ENCODE results near the gene RXFP2.

RXFP2 gene, protein sequence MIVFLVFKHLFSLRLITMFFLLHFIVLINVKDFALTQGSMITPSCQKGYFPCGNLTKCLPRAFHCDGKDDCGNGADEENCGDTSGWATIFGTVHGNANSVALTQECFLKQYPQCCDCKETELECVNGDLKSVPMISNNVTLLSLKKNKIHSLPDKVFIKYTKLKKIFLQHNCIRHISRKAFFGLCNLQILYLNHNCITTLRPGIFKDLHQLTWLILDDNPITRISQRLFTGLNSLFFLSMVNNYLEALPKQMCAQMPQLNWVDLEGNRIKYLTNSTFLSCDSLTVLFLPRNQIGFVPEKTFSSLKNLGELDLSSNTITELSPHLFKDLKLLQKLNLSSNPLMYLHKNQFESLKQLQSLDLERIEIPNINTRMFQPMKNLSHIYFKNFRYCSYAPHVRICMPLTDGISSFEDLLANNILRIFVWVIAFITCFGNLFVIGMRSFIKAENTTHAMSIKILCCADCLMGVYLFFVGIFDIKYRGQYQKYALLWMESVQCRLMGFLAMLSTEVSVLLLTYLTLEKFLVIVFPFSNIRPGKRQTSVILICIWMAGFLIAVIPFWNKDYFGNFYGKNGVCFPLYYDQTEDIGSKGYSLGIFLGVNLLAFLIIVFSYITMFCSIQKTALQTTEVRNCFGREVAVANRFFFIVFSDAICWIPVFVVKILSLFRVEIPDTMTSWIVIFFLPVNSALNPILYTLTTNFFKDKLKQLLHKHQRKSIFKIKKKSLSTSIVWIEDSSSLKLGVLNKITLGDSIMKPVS

GRCh38 chr13:31739226-31739625 lies at the start of gene RXFP2:
Gene RXFP2 (plus strand): TSS chr13:31739526. CDS start chr13:31739613, 87 bp downstream.
- H3K27ac ChIP-seq (ENCODE audit: low read length), result no peak within 1 kb of the TSS
- no peaks in the 10 kb centered on the region for H3K4me1 ChIP-seq (ENCODE audit: control insufficient read depth, insufficient read depth, low read length)
- no peaks in the 10 kb centered on the region for H3K27me3 ChIP-seq (ENCODE audit: control insufficient read depth in 1 of 2, insufficient read depth in 2 of 2, low read length in 2 of 2)
- H3K9ac ChIP-seq (ENCODE audit: low read length in 2 of 2), result no peak within 1 kb of the TSS
- H3K9me3 ChIP-seq (ENCODE audit: control insufficient read depth in 2 of 2, low read length in 2 of 2), result no peaks in the 10 kb centered on the region
- H3K4me3 ChIP-seq (ENCODE audit: low read length in 2 of 2), result no peak within 1 kb of the TSS
- no peaks in the 10 kb centered on the region for H3K36me3 ChIP-seq (ENCODE audit: control insufficient read depth in 2 of 2, insufficient read depth in 2 of 2, low read length in 2 of 2)

DNA sequence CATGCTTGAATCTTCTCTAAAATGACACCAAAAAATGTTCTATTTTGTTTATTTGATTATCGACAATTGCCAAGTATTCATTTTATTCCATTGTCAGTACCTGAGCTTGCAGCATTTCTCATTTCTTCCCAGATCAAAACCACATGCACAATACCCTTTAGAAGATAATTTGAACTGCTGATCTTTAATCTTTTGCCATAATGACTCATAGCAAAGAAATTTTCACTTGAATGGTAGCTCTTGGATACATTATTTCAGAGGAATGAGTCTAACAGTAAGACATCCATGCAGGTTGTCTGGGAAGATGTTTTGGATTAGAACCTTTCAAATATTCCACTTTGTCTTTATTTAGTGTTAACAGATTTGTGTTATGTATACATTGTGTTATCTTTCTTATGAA lies 42.0 kb upstream of the RXFP2 start:
- Histone ChIP-seq H3K4me1 (ENCODE audit: control insufficient read depth, insufficient read depth, low read length) (no peaks in the 10 kb centered on the region), H3K9me3 (ENCODE audit: control insufficient read depth in 2 of 2, low read length in 2 of 2) (peaks cover 0 to 3% of the 10 kb centered on the region in 2 donors), H3K4me3 (ENCODE audit: low read length in 2 of 2) (no peak overlapping the region), H3K9ac (ENCODE audit: low read length in 2 of 2) (no peak overlapping the region), H3K27me3 (ENCODE audit: control insufficient read depth in 1 of 2, insufficient read depth in 2 of 2, low read length in 2 of 2) (no peaks in the 10 kb centered on the region), H3K27ac (ENCODE audit: low read length) (no peak overlapping the region), H3K36me3 (ENCODE audit: control insufficient read depth in 2 of 2, insufficient read depth in 2 of 2, low read length in 2 of 2) (no peaks in the 10 kb centered on the region)

GRCh38 chr13:31699650-31700049 lies 39.7 kb upstream of the RXFP2 start:
- Histone ChIP-seq H3K36me3 (ENCODE audit: control insufficient read depth in 2 of 2, insufficient read depth in 2 of 2, low read length in 2 of 2) (no peaks in the 10 kb centered on the region), H3K9me3 (ENCODE audit: control insufficient read depth in 2 of 2, low read length in 2 of 2) (peaks cover 0 to 1% of the 10 kb centered on the region in 2 donors), H3K9ac (ENCODE audit: low read length in 2 of 2) (no peak overlapping the region), H3K27me3 (ENCODE audit: control insufficient read depth in 1 of 2, insufficient read depth in 2 of 2, low read length in 2 of 2) (no peaks in the 10 kb centered on the region), H3K4me3 (ENCODE audit: low read length in 2 of 2) (no peak overlapping the region), H3K27ac (ENCODE audit: low read length) (no peak overlapping the region), H3K4me1 (ENCODE audit: control insufficient read depth, insufficient read depth, low read length) (no peaks in the 10 kb centered on the region)

DNA sequence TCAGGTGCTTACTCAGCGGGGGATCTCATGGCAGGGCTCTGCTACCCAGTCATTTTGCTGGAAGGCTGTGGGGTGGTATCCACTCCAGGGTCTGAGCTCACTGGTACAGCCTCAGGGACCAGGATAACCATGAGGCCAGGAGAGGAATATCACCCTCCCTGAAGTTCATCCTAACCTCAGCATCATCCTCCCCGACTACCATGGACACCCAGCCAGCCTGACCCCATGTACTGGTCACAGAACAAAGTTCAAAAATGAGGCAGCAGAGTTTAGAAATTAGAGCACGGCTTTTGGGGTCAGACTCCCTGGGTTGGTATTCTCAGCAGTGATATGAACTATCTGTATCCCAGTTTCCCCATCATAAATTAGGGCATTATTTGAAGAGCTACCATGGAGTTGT lies 35.5 kb upstream of the RXFP2 start:
- no peaks in the 10 kb centered on the region for H3K9me3 ChIP-seq (ENCODE audit: control insufficient read depth in 2 of 2, low read length in 2 of 2)
- H3K4me3 ChIP-seq (ENCODE audit: low read length in 2 of 2), result no peak overlapping the region
- no peak overlapping the region for H3K9ac ChIP-seq (ENCODE audit: low read length in 2 of 2)

DNA sequence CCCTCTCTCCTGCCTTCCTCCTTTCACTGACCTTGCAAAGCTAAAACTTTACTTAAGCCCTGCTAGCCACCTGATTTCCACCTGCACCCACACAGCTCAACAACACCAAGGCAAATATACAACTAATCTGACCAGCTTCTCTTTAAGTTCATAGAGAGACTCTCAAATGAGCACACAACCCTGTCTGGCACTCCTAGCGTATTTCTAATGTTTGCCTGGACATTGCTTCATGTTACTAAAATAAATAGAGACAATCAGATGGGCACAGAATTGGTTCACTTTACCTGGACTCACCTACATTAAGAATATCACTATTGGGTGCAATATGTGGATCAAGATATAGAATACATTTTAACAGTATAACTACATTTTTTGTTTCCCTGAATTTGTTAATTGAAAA lies 33.2 kb upstream of the RXFP2 start:
- Histone ChIP-seq H3K9ac (ENCODE audit: low read length in 2 of 2) (no peak overlapping the region), H3K36me3 (ENCODE audit: control insufficient read depth in 2 of 2, insufficient read depth in 2 of 2, low read length in 2 of 2) (no peaks in the 10 kb centered on the region), H3K4me1 (ENCODE audit: control insufficient read depth, insufficient read depth, low read length) (no peaks in the 10 kb centered on the region), H3K4me3 (ENCODE audit: low read length in 2 of 2) (no peak overlapping the region), H3K9me3 (ENCODE audit: control insufficient read depth in 2 of 2, low read length in 2 of 2) (no peaks in the 10 kb centered on the region), H3K27ac (ENCODE audit: low read length) (no peak overlapping the region), H3K27me3 (ENCODE audit: control insufficient read depth in 1 of 2, insufficient read depth in 2 of 2, low read length in 2 of 2) (no peaks in the 10 kb centered on the region)

More for the DNA sequence above, 35.5 kb upstream of the RXFP2 start:
- no peaks in the 10 kb centered on the region for H3K4me1 ChIP-seq (ENCODE audit: control insufficient read depth, insufficient read depth, low read length)
- no peaks in the 10 kb centered on the region for H3K36me3 ChIP-seq (ENCODE audit: control insufficient read depth in 2 of 2, insufficient read depth in 2 of 2, low read length in 2 of 2)
- no peak overlapping the region for H3K27ac ChIP-seq (ENCODE audit: low read length)
- no peaks in the 10 kb centered on the region for H3K27me3 ChIP-seq (ENCODE audit: control insufficient read depth in 1 of 2, insufficient read depth in 2 of 2, low read length in 2 of 2)

GRCh38 chr13:31717583-31717982 lies 21.7 kb upstream of the RXFP2 start:
- H3K4me1 ChIP-seq (ENCODE audit: control insufficient read depth, insufficient read depth, low read length), result no peaks in the 10 kb centered on the region
- no peak overlapping the region for H3K4me3 ChIP-seq (ENCODE audit: low read length in 2 of 2)
- no peak overlapping the region for H3K27ac ChIP-seq (ENCODE audit: low read length)
- no peaks in the 10 kb centered on the region for H3K36me3 ChIP-seq (ENCODE audit: control insufficient read depth in 2 of 2, insufficient read depth in 2 of 2, low read length in 2 of 2)
- H3K9me3 ChIP-seq (ENCODE audit: control insufficient read depth in 2 of 2, low read length in 2 of 2), result no peaks in the 10 kb centered on the region
- H3K9ac ChIP-seq (ENCODE audit: low read length in 2 of 2), result no peak overlapping the region
- H3K27me3 ChIP-seq (ENCODE audit: control insufficient read depth in 1 of 2, insufficient read depth in 2 of 2, low read length in 2 of 2), result no peaks in the 10 kb centered on the region

DNA sequence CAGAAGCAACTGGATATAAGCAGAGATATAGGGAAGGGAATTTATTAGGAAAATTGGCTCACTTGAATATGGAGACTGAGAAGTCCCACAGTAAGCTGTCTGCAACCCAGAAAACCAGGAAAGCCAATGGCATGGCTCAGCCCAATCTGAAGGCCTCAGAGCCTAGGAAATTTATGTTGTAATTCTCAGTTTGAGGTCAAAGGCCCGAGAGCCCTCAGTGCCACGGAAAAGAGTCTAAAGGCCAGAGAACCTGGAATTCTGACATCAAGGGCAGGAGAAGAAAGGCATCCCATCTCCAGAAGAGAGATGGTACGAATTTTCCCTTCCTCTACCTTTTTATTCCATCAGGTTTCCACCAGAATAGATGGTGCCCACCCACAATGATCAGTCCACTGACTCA lies 20.1 kb upstream of the RXFP2 start:
- H3K9me3 ChIP-seq (ENCODE audit: control insufficient read depth in 2 of 2, low read length in 2 of 2), result no peaks in the 10 kb centered on the region
- H3K27me3 ChIP-seq (ENCODE audit: control insufficient read depth in 1 of 2, insufficient read depth in 2 of 2, low read length in 2 of 2), result no peaks in the 10 kb centered on the region
- H3K36me3 ChIP-seq (ENCODE audit: control insufficient read depth in 2 of 2, insufficient read depth in 2 of 2, low read length in 2 of 2), result no peaks in the 10 kb centered on the region
- no peak overlapping the region for H3K9ac ChIP-seq (ENCODE audit: low read length in 2 of 2)
- H3K27ac ChIP-seq (ENCODE audit: low read length), result no peak overlapping the region
- H3K4me3 ChIP-seq (ENCODE audit: low read length in 2 of 2), result no peak overlapping the region
- H3K4me1 ChIP-seq (ENCODE audit: control insufficient read depth, insufficient read depth, low read length), result no peaks in the 10 kb centered on the region

DNA sequence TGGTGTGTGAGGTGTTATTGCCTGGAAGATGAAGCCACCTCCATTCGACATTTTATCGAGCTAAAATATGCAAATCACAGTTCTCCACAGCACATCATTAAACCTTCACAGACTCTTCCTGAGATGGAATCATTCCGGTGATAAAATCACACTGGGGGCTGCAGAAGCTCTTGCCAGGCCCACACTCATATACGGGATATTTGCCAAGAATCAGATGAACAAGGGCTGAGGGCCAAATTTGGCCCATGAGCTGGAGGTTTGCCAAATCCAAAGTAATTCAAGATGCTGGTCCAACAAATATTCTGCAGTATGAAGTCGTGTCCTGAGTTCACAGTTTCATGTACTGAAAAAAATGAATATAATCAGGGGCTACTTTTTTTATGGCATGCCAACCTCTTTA lies 16.7 kb upstream of the RXFP2 start:
- H3K36me3 ChIP-seq (ENCODE audit: control insufficient read depth in 2 of 2, insufficient read depth in 2 of 2, low read length in 2 of 2), result no peaks in the 10 kb centered on the region
- no peaks in the 10 kb centered on the region for H3K9me3 ChIP-seq (ENCODE audit: control insufficient read depth in 2 of 2, low read length in 2 of 2)
- H3K4me1 ChIP-seq (ENCODE audit: control insufficient read depth, insufficient read depth, low read length), result no peaks in the 10 kb centered on the region
- H3K27me3 ChIP-seq (ENCODE audit: control insufficient read depth in 1 of 2, insufficient read depth in 2 of 2, low read length in 2 of 2), result no peaks in the 10 kb centered on the region
- H3K4me3 ChIP-seq (ENCODE audit: low read length in 2 of 2), result no peak overlapping the region
- H3K27ac ChIP-seq (ENCODE audit: low read length), result no peak overlapping the region
- H3K9ac ChIP-seq (ENCODE audit: low read length in 2 of 2), result no peak overlapping the region

GRCh38 chr13:31725841-31726240 lies 13.5 kb upstream of the RXFP2 start:
- H3K9ac ChIP-seq (ENCODE audit: low read length in 2 of 2), result no peak overlapping the region
- no peaks in the 10 kb centered on the region for H3K27me3 ChIP-seq (ENCODE audit: control insufficient read depth in 1 of 2, insufficient read depth in 2 of 2, low read length in 2 of 2)
- no peaks in the 10 kb centered on the region for H3K36me3 ChIP-seq (ENCODE audit: control insufficient read depth in 2 of 2, insufficient read depth in 2 of 2, low read length in 2 of 2)
- no peak overlapping the region for H3K4me3 ChIP-seq (ENCODE audit: low read length in 2 of 2)
- H3K9me3 ChIP-seq (ENCODE audit: control insufficient read depth in 2 of 2, low read length in 2 of 2), result no peaks in the 10 kb centered on the region
- H3K27ac ChIP-seq (ENCODE audit: low read length), result no peak overlapping the region
- H3K4me1 ChIP-seq (ENCODE audit: control insufficient read depth, insufficient read depth, low read length), result no peaks in the 10 kb centered on the region

DNA sequence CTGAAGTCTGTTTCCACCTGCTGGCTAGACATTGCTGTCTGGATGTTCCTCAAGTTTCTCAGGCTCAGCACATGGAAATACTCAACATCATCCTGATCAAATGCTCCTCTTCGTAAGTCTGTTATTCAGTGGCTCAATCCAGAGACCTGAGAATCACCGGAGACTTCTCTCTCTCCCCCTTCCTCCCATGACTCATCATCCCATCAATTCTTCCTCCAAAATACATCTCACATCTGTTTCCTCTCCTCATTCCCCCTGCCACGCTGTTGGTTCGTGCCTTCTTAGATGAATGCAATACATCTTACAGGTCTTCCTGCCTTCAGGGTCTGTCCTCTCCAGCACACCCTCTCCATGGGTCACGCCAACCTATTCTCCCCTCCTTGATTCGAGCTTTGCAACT lies 7.4 kb upstream of the RXFP2 start:
- no peak overlapping the region for H3K4me3 ChIP-seq (ENCODE audit: low read length in 2 of 2)

GRCh38 chr13:31733066-31733465 lies 6.3 kb upstream of the RXFP2 start:
- Histone ChIP-seq H3K4me1 (ENCODE audit: control insufficient read depth, insufficient read depth, low read length) (no peaks in the 10 kb centered on the region), H3K4me3 (ENCODE audit: low read length in 2 of 2) (no peak overlapping the region), H3K27ac (ENCODE audit: low read length) (no peak overlapping the region), H3K9me3 (ENCODE audit: control insufficient read depth in 2 of 2, low read length in 2 of 2) (no peaks in the 10 kb centered on the region), H3K9ac (ENCODE audit: low read length in 2 of 2) (no peak overlapping the region), H3K27me3 (ENCODE audit: control insufficient read depth in 1 of 2, insufficient read depth in 2 of 2, low read length in 2 of 2) (no peaks in the 10 kb centered on the region), H3K36me3 (ENCODE audit: control insufficient read depth in 2 of 2, insufficient read depth in 2 of 2, low read length in 2 of 2) (no peaks in the 10 kb centered on the region)

More for the DNA sequence above, 7.4 kb upstream of the RXFP2 start:
- no peaks in the 10 kb centered on the region for H3K4me1 ChIP-seq (ENCODE audit: control insufficient read depth, insufficient read depth, low read length)
- no peak overlapping the region for H3K27ac ChIP-seq (ENCODE audit: low read length)
- no peak overlapping the region for H3K9ac ChIP-seq (ENCODE audit: low read length in 2 of 2)
- no peaks in the 10 kb centered on the region for H3K27me3 ChIP-seq (ENCODE audit: control insufficient read depth in 1 of 2, insufficient read depth in 2 of 2, low read length in 2 of 2)
- H3K9me3 ChIP-seq (ENCODE audit: control insufficient read depth in 2 of 2, low read length in 2 of 2), result no peaks in the 10 kb centered on the region
- no peaks in the 10 kb centered on the region for H3K36me3 ChIP-seq (ENCODE audit: control insufficient read depth in 2 of 2, insufficient read depth in 2 of 2, low read length in 2 of 2)

All from stomach smooth muscle (tissue), 2 donors.